Right ventricle myocardium superior (tissue), 1 donor: ENCODE measurements around the gene EDDM3A. TPM values are rescaled to one million over a fixed set of nuclear protein-coding genes. Genes with fewer than 3 reads are reported as not detected.
"Not testable (repeated sequence)": the region's sequence is repeated elsewhere in the genome, so short reads cannot be mapped to it uniquely, and the experiment has no call there.

ENCODE experiments used
- ATAC-seq: fragments of 200-7000 bp; cut with Tn5 transposase; one replicate; pipeline ENCODE4 v1.9.1; 2020; ENCODE audit warnings: mild to moderate bottlenecking; ENCODE audit not compliant: poor library complexity
- DNase-seq: peaks from one replicate; pipeline ENCODE4 v3.0.0-alpha.2; 2020
- intact Hi-C: fragments of 100-400 bp; cut with DNase I; formaldehyde crosslinking; loops from one replicate; pipeline ENCODE4 v1.11.2; 2022
- long read RNA-seq: library from polyadenylated mRNA; unstranded; transcript quantifications from one replicate; pipeline ENCODE4 v2.0.0, GENCODE V29; 2021
- total RNA-seq: library from RNA; stranded (reverse); fragmentation: NEBNext Ultra II Directional; extraction: Animal tissue kit (Norgen Biotek cat#: 25700); gene quantifications from one replicate; pipeline ENCODE4 v1.2.1, GENCODE V29; 2021
- donor health status: DM: no; HTN: yes; CAD: no; lungs with severe emphysema.

Gene EDDM3A, protein sequence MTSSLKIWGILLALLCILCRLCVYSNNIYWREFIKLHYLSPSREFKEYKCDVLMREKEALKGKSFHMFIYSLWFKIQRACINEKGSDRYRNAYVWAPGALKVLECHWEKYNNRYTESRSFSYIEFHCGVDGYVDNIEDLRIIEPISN
- not detected for total RNA-seq
- long read RNA-seq = 0 reads

DNA sequence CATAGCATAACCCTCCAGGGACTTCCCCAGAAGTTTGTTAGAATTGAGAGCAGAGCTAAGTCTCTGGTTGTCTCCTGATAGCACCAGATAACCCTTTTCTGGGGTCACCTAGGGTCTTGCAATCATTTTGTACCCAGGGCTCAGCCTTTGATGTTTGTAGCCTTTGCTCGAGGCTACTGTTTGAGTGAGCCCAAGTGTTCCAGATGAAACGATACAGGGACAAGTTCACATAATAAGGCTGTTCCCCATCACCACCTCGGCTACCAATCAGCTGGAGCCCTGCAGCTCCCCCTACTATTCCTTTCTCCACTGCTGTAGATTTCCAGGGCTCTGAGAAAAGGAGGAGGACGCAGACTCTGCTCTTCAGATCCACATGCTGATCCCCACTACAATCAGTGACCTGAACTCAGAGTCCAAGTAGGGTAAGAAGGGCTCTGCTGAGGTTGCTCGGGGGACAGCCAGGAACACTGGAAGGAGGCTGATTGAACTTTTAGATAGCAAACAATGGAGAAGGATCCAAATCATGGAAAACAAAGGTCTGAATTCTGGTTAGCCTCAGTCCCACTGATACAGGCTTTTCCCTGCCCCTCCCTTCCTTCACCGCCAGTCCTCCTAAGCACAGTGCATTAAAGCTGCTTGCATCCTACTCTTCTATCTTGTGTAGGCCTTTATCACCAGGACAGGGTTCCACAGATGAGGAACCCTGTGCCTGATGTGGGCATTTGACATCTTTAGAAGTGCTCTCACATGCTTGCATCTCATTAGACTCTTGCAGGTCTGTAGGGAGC lies at the start of gene EDDM3A:
TSS of gene EDDM3A (plus strand) at position 317 of the 788 bp plus-strand sequence. CDS start 1,694 bp downstream, outside the sequence.
- intact Hi-C loops = no loop called here
- DNase-seq = no peak
- no peak for ATAC-seq

- no peak for ATAC-seq
Observed at GRCh38 chr14:20696764-20697163, 48.9 kb upstream of the EDDM3A start.

GRCh38 chr14:20697273-20698017 lies 48.2 kb upstream of the EDDM3A start:
- ATAC-seq (peak; percentile 94), DNase-seq (peak; percentile 68)
- intact Hi-C loops = loop anchor here (5.0 to 10.0 kb wide), 2 partner anchors 277 to 410 kb away; no protein-coding TSS in a partner anchor

More at GRCh38 chr14:20696764-20697163, 48.9 kb upstream of the EDDM3A start:
- intact Hi-C loops = loop anchor here (5.0 to 10.0 kb wide), 2 partner anchors 278 to 411 kb away; no protein-coding TSS in a partner anchor
- DNase-seq = no peak

DNA sequence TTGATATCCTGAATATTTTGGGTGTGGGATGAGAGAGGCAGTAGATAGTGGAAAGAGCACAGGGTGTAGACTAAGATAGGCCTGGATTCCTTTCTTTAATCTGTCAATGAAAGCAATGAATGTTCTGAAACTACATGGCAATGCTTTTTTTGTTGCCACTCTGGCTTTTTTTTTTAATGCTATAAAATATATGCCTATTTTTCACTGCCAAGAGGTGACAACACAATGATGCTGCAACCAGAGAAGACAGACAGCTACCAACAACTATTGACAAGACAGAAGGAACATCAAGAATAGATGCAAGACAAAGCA lies 47.7 kb upstream of the EDDM3A start:
- no peak for DNase-seq

GRCh38 chr14:20698934-20699333 lies 46.8 kb upstream of the EDDM3A start:
- ATAC-seq (no peak), DNase-seq (no peak)
- intact Hi-C loops = loop anchor here (5.0 to 10.0 kb wide), 2 partner anchors 276 to 408 kb away; no protein-coding TSS in a partner anchor

More for the DNA sequence above, 47.7 kb upstream of the EDDM3A start:
- intact Hi-C loops = loop anchor here (5.0 to 10.0 kb wide), 2 partner anchors 277 to 409 kb away; no protein-coding TSS in a partner anchor
- ATAC-seq = no peak

- intact Hi-C loops = loop anchor here (5.0 to 10.0 kb wide), 2 partner anchors 275 to 407 kb away; no protein-coding TSS in a partner anchor
- DNase-seq (no peak), ATAC-seq (no peak)
Observed at GRCh38 chr14:20699931-20700330, 45.8 kb upstream of the EDDM3A start.

DNA sequence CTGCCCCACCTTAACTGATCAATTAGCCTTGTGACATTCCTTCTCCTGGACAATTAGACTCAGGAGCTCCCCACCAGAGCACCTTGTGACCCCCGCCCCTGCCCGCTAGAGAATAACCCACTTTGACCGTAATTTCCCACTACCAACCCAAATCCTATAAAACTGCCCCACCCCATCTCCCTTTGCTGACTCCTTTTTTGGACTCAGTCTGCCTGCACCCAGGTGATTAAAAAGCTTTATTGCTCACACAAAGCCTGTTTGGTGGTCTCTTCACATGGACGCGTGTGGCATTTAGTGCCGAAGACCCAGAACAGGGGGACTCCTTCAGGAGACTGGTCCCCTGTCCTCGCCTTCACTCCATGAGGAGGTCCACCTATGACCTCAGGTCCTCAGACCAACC lies 44.7 kb upstream of the EDDM3A start:
- intact Hi-C loops, ATAC-seq, DNase-seq: not testable (repeated sequence)

DNA sequence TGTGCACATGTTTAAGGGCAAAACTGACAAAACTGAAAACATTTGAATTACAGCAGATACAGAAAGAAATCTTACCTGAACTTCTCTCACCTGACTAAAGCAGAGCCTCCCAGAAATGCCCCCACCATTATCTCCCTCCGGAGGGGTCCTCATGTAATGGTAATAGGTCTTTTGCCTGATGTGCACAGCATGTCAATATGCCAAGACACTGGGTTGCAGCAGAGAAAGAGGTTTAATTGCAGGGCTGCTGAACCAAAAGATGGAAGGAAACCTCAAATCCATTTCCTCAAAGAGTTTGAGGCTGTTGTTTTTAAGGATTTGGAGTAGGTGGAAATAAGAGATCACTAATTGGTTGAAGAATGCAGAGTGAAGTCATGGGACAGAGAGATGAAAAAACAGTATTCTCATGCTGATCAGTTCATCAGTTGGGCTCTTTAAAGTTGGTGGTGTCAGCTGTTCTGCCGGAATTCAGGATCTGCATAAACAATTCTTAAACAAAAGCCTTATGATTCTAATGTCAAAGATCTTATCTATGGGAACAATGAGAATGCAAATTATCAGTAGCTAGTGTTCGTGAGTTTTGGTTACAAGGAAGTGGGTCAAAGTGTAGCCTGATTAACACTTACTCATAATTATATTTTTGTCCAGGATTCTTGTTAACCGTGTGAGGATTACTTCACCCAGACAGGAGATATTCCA lies 38.9 kb upstream of the EDDM3A start:
- no peak for ATAC-seq
- intact Hi-C loops = no loop called here

DNA sequence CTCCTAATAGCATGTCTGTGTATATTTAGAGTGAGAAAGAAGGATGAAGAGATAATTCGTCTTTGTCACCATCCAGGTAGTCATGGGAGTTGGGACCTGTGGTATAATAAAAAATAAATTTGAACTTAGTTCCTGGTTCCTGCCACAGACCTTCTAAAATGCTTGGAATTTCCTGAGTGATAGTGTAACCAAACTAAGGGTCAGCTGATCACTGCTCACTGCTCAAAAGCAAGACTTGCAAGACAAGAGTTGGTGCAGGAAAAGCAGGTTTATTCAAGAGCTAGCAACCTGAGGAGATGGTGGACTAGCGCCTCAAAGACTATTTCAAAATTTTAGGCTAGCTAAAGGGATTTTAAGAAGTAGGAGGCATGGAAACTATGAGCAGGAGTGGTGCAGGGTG lies 38.1 kb upstream of the EDDM3A start:
- no peak for ATAC-seq
- intact Hi-C loops = no loop called here

More for the DNA sequence above, 38.9 kb upstream of the EDDM3A start:
- no peak for DNase-seq

DNA sequence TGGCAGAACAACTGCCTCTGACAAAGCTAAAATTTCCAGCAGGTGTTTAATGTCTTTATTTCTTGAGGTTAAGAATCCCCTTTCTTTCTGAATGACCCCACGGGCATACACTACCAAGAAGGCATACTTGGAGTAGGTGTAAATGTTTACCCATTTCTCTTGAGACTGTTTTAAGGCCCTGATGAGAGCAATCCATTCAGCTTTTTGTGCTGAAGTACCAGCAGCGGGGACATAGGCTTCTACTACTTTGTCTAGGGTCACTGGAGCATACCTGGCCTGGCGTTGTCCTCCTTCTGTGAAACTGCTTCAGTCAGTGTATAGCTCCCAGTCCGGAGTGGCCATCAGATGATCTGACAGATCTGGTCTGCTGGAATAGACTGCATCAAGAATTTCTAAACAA lies 34.4 kb upstream of the EDDM3A start:
- DNase-seq (no peak), ATAC-seq (no peak)
- intact Hi-C loops = no loop called here

More for the DNA sequence above, 38.1 kb upstream of the EDDM3A start:
- DNase-seq = no peak

DNA sequence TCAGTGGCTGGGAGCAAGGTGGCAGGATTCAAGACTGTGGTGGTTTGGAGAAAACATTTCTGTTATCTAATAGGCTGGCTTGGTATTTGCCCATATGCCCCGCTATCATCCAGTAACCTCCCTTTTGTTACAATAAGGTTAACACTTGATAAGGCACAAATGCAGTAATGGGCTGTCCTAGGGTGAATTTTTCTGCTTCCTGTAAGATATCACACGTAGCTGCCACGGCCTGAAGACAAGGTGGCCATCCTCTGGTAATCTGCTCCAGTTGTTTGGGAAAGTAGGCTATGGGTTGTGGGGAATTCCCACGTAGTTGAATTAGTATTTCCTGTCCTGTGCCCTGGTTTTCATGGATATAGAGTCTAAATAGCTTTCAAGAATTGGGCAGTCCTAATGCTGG lies 34.0 kb upstream of the EDDM3A start:
- DNase-seq (no peak), ATAC-seq (no peak)
- intact Hi-C loops = no loop called here

DNA sequence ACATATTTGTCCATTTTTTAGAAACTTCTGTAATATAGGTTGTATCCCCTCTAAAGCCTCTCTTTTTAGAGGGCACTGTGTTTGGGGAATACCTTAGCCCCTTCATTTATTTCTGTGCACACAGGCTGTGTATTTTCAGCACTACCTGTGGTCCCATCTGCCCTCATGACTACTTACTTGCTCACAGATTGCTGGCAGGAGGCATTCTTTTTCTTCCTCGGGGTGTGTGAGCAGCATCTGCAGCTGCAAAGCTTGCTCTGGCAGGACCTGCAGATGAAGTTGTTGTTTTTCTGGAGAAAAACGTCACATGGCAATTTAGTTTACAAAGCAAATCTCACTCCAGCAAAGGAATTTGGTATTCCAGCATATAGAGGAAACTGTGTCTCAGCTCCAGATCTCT lies 32.8 kb upstream of the EDDM3A start:
- ATAC-seq = no peak

GRCh38 chr14:20714593-20715250 lies 31.0 kb upstream of the EDDM3A start:
- peak; percentile 87 for ATAC-seq
- peak; percentile 87 for DNase-seq
- intact Hi-C loops = no loop called here

More for the DNA sequence above, 32.8 kb upstream of the EDDM3A start:
- intact Hi-C loops = no loop called here
- no peak for DNase-seq

- ATAC-seq (no peak), DNase-seq (no peak)
- intact Hi-C loops = no loop called here
Observed at GRCh38 chr14:20719777-20720176, 25.9 kb upstream of the EDDM3A start.

- DNase-seq = no peak
- ATAC-seq = no peak
- intact Hi-C loops = no loop called here
Observed at GRCh38 chr14:20720741-20721140, 24.9 kb upstream of the EDDM3A start.

DNA sequence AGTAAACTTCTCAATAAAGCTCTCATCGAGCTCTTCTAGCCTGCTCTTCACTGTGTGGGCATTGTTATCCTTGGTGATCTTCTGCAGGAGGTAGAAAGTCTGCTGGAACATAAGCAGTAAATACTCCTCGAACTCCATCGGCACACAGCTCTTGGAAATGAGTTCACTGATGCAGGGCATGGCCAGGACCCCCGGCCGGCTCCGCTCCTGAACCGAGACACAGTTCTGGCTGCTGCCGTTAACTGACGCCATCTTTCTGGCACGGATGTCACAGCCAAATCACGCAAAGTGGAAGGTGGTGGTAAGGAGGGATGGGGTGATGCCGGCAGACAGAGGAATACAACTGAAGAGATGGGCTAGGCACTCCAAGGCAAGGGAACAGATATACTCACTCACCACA lies 23.7 kb upstream of the EDDM3A start:
- DNase-seq (no peak), ATAC-seq (no peak)
- intact Hi-C loops = no loop called here

GRCh38 chr14:20723488-20723887 lies 22.2 kb upstream of the EDDM3A start:
- DNase-seq (no peak), ATAC-seq (peak; percentile 51)
- intact Hi-C loops = no loop called here

DNA sequence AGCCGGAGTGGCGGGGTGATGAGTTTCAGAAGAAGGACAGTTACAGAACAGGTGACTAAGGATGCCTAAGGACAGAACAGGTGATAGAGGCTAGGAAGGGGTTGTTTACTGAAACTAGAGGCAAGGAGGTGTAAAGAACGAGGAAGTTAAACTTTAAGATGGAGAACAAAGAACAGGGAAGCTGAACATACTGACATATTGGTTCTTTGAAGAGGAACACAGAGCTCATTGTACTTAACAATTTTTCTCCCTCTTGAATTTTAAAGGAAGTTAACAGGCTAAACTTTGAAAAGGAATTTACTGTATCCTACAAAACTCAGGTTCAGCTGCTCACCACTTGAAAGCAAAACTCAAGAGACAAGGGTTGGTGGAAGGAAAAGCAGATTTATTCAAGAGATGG lies 19.6 kb upstream of the EDDM3A start:
- intact Hi-C loops, ATAC-seq: not testable (repeated sequence)

More for the DNA sequence above, 19.6 kb upstream of the EDDM3A start:
- not testable (repeated sequence) for DNase-seq
